CD14-positive monocyte (primary cell): ENCODE data around the gene RAB20. TPM values are rescaled to one million over a fixed set of nuclear protein-coding genes. Genes with fewer than 3 reads are reported as not detected.

Experiments used
- DNase-seq, 3 donors: peaks; one replicate each; pipeline ENCODE4 v3.0.0-alpha.2; 2011 to 2022
- H2AFZ ChIP-seq: 2 replicates; pipeline ENCODE4 v1.6.0; 2012; ENCODE audit warnings: mild to moderate bottlenecking, low read depth, low read length, inconsistent platforms; ENCODE audit not compliant: insufficient read depth, poor library complexity, severe bottlenecking
- H3K27ac ChIP-seq, 2 donors: 1 replicate in 1 of 2; 2 replicates in 1 of 2; pipeline ENCODE4 v1.5.1; 2012 to 2013; ENCODE audit warnings: low read length in 2 of 2, control low read depth in 1 of 2, inconsistent platforms in 1 of 2, low read depth in 1 of 2, mild to moderate bottlenecking in 1 of 2
- H3K27me3 ChIP-seq, 2 donors: one replicate each; pipeline versions ENCODE4 v1.6.0 to v1.6.1; 2011 to 2013; ENCODE audit warnings: low read length in 2 of 2; ENCODE audit not compliant: control insufficient read depth in 2 of 2, insufficient read depth in 2 of 2
- H3K36me3 ChIP-seq, 2 donors: replicated peaks in 1 of 2; 1 replicate in 1 of 2; 2 replicates in 1 of 2; pipeline versions ENCODE4 v1.5.1 to v1.6.1; 2012 to 2013; ENCODE audit warnings: low read length in 2 of 2, control low read depth in 1 of 2, inconsistent platforms in 1 of 2, mild to moderate bottlenecking in 1 of 2; ENCODE audit not compliant: insufficient read depth in 2 of 2, control insufficient read depth in 1 of 2
- H3K4me1 ChIP-seq, 2 donors: 1 replicate in 1 of 2; 2 replicates in 1 of 2; pipeline versions ENCODE4 v1.5.1 to v1.6.1; 2012 to 2013; ENCODE audit warnings: low read length in 2 of 2, control low read depth in 1 of 2, inconsistent platforms in 1 of 2, mild to moderate bottlenecking in 1 of 2, moderate library complexity in 1 of 2; ENCODE audit not compliant: insufficient read depth in 2 of 2, control insufficient read depth in 1 of 2
- H3K4me2 ChIP-seq: replicated peaks from 2 replicates; pipeline ENCODE3; 2012; ENCODE audit warnings: low read length, moderate library complexity, mild to moderate bottlenecking; ENCODE audit not compliant: poor library complexity, severe bottlenecking; ENCODE audit errors: extremely low read depth
- H3K4me3 ChIP-seq, 3 experiments: fragments of 200-600 bp in 1 of 3; sonication (generic) in 1 of 3; replicated peaks in 1 of 3; 1 replicate in 2 of 3; 2 replicates in 1 of 3; pipeline ENCODE4 v1.5.1; 2011 to 2013; ENCODE audit warnings: low read length in 3 of 3, mild to moderate bottlenecking in 3 of 3, control low read depth in 2 of 3, low read depth in 2 of 3, inconsistent platforms in 1 of 3, moderate library complexity in 1 of 3
- H3K79me2 ChIP-seq: 2 replicates; pipeline ENCODE4 v1.6.0; 2012; ENCODE audit warnings: mild to moderate bottlenecking, control low read depth, inconsistent platforms, low read length, moderate library complexity; ENCODE audit not compliant: insufficient read depth
- H3K9ac ChIP-seq: 2 replicates; pipeline ENCODE4 v1.6.0; 2017; ENCODE audit warnings: low read length, mild to moderate bottlenecking; ENCODE audit not compliant: insufficient read depth, poor library complexity, severe bottlenecking
- H3K9me3 ChIP-seq, 2 donors: replicated peaks in 1 of 2; 1 replicate in 1 of 2; 2 replicates in 1 of 2; pipeline versions ENCODE4 v1.5.1 to v1.6.1; 2012 to 2013; ENCODE audit warnings: low read length in 2 of 2, control low read depth in 1 of 2; ENCODE audit not compliant: control insufficient read depth in 1 of 2, insufficient read depth in 1 of 2
- H4K20me1 ChIP-seq: 2 replicates; pipeline ENCODE4 v1.6.0; 2012; ENCODE audit warnings: mild to moderate bottlenecking, low read length, control low read depth, moderate library complexity; ENCODE audit not compliant: insufficient read depth
- H3K27ac Mint-ChIP-seq, 7 donors: one replicate each; pipeline ENCODE4 v1.8.0; 2020; ENCODE audit warnings: mild to moderate bottlenecking in 7 of 7, mixed read lengths in 7 of 7, moderate library complexity in 6 of 7, inconsistent platforms in 2 of 7
- H3K27me3 Mint-ChIP-seq, 3 donors: one replicate each; pipeline ENCODE4 v1.8.0; 2021 to 2022; ENCODE audit warnings: low read depth in 3 of 3, mild to moderate bottlenecking in 3 of 3, mixed read lengths in 3 of 3, moderate library complexity in 3 of 3, inconsistent platforms in 1 of 3
- H3K36me3 Mint-ChIP-seq, 2 donors: one replicate each; pipeline ENCODE4 v1.8.0; 2020; ENCODE audit warnings: mixed read lengths in 2 of 2, inconsistent platforms in 1 of 2, mild to moderate bottlenecking in 1 of 2
- H3K4me1 Mint-ChIP-seq: one replicate; pipeline ENCODE4 v1.8.0; 2020; ENCODE audit warnings: mild to moderate bottlenecking, mixed read lengths
- H3K4me3 Mint-ChIP-seq, 2 donors: one replicate each; pipeline ENCODE4 v1.8.0; 2020; ENCODE audit warnings: mild to moderate bottlenecking in 2 of 2, mixed read lengths in 2 of 2, moderate library complexity in 1 of 2
- H3K9me3 Mint-ChIP-seq, 7 donors: one replicate each; pipeline ENCODE4 v1.8.0; 2020 to 2022; ENCODE audit warnings: mixed read lengths in 7 of 7, mild to moderate bottlenecking in 6 of 7, moderate library complexity in 6 of 7, inconsistent platforms in 2 of 7
- WGBS: methylation state at CpG from one replicate; pipeline ENCODE4 v1.1.5; 2013; ENCODE audit warnings: missing lambda C conversion rate; ENCODE audit not compliant: insufficient coverage; 5-methylcytosine and 5-hydroxymethylcytosine counted together
- intact Hi-C, 2 donors: fragments of 100-400 bp; cut with micrococcal nuclease; formaldehyde crosslinking; loops; one replicate each; pipeline versions ENCODE4 v1.15.0 to v1.15.1; 2023
- polyA plus RNA-seq, 3 donors: library from polyadenylated mRNA; depleted of rRNA in 1 of 3; unstranded in 2 of 3; stranded (reverse) in 1 of 3; fragments of 300-500 nt in 2 of 3; fragments of >200 nt in 1 of 3; fragmentation: Illumina TruSeq in 2 of 3; gene quantifications; 1 replicate in 2 of 3; 2 replicates in 1 of 3; pipeline ENCODE4 v1.2.3, GENCODE V29; 2012 to 2021
- TF ChIP-seq, protein P1 (sequence below): fragments of 200-600 bp; IDR thresholded peaks from one replicate; pipeline ENCODE4 v1.8.0; 2022; ENCODE audit warnings: antibody characterized with exemption, mild to moderate bottlenecking

RAB20 gene
- polyA plus RNA-seq, 3 donors, result 37.8 to 77.5 (median 43.1) TPM

DNA sequence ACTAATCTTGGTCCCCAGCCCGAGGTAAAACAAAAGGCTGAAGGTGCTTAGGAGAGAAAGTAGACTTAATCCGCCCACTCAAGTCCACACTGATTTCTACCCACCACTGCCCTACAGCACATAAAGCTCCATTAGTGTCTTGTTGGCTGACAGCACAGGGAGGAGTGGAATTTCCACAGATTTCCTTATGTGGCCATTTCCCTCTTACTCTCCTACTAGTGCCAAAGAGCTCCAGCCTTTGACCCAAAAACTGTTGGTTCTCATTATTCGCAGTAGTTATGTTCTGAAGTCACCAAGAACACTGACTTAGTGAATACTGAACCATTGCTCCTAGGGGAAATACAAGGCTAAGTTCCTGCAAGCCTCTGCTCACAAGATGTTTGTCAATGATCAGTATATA lies 61.2 kb downstream of the RAB20 start:
- no peak overlapping the region for H3K4me2 ChIP-seq
- intact Hi-C loops, result no loop called here
- H3K27ac Mint-ChIP-seq, result no peak overlapping the region
- H3K9ac ChIP-seq, result no peak overlapping the region
- peaks cover 4% of the 10 kb centered on the region for H3K4me1 Mint-ChIP-seq
- 100% methylated on average over 1 of the region's 3 CpGs for WGBS
- TF ChIP-seq, protein P1, sequence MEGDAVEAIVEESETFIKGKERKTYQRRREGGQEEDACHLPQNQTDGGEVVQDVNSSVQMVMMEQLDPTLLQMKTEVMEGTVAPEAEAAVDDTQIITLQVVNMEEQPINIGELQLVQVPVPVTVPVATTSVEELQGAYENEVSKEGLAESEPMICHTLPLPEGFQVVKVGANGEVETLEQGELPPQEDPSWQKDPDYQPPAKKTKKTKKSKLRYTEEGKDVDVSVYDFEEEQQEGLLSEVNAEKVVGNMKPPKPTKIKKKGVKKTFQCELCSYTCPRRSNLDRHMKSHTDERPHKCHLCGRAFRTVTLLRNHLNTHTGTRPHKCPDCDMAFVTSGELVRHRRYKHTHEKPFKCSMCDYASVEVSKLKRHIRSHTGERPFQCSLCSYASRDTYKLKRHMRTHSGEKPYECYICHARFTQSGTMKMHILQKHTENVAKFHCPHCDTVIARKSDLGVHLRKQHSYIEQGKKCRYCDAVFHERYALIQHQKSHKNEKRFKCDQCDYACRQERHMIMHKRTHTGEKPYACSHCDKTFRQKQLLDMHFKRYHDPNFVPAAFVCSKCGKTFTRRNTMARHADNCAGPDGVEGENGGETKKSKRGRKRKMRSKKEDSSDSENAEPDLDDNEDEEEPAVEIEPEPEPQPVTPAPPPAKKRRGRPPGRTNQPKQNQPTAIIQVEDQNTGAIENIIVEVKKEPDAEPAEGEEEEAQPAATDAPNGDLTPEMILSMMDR, result no peak
- no peaks in the 10 kb centered on the region for H3K27me3 ChIP-seq
- H3K4me1 ChIP-seq, result no peaks in the 10 kb centered on the region
- H3K9me3 Mint-ChIP-seq, result peaks cover 11 to 27% (median 23%) of the 10 kb centered on the region in 7 donors
- DNase-seq, result no peak
- H3K9me3 ChIP-seq, result peaks cover 12 to 27% of the 10 kb centered on the region in 2 donors
- no peaks in the 10 kb centered on the region for H3K36me3 Mint-ChIP-seq
- no peak overlapping the region for H3K4me3 ChIP-seq
- H3K36me3 ChIP-seq, result no peaks in the 10 kb centered on the region
- H3K4me3 Mint-ChIP-seq, result no peak overlapping the region
- no peaks in the 10 kb centered on the region for H4K20me1 ChIP-seq
- no peaks in the 10 kb centered on the region for H3K79me2 ChIP-seq
- peaks cover 0 to 3% (median 0%) of the 10 kb centered on the region in 3 donors for H3K27me3 Mint-ChIP-seq
- H2AFZ ChIP-seq, result no peak overlapping the region
- no peak overlapping the region for H3K27ac ChIP-seq

DNA sequence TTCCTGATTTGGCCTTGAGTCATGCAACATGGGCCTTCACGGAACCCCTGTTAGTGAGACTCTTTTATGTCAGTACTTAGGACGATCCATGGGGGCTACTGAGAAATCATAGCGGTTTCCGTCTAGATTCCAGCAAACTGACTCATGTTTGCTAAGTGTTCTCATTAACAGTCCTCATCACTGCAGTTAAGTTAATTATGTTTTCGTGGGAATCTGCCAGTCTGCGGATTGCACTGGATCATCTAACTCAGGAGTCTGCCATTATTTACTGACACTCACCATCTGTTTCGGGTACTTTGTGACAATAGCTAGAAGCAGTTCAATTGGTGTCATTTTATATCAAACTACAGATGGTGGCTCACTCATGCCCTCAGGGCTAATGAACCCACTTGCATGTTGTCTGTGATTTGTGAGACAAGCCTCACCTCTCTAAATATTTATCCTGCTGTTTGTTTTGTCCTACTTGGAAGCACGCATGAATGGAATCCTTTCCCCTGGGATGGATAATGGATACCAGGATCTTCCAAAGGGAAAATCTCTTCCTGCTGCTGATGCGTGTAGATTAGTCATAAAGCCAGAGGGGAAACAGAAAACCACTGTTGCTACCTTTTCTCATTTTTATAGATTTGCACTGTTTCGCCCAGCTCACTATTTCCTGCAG lies 61.8 kb downstream of the RAB20 start:
- WGBS, result 100% methylated on average over 3 of the region's 10 CpGs
- H3K27ac Mint-ChIP-seq, result no peak overlapping the region

More for the DNA sequence above, 61.8 kb downstream of the RAB20 start:
- Histone ChIP-seq H3K9me3 (peaks cover 12 to 27% of the 10 kb centered on the region in 2 donors), H3K27me3 (no peaks in the 10 kb centered on the region), H3K36me3 (no peaks in the 10 kb centered on the region), H4K20me1 (no peaks in the 10 kb centered on the region), H3K4me1 (no peaks in the 10 kb centered on the region), H3K79me2 (no peaks in the 10 kb centered on the region), H3K4me3 (no peak overlapping the region), H3K27ac (no peak overlapping the region), H3K9ac (no peak overlapping the region), H3K4me2 (no peak overlapping the region), H2AFZ (no peak overlapping the region)
- Mint-ChIP-seq H3K9me3 (peaks cover 11 to 27% (median 23%) of the 10 kb centered on the region in 7 donors), H3K36me3 (no peaks in the 10 kb centered on the region), H3K4me1 (peaks cover 4% of the 10 kb centered on the region), H3K4me3 (no peak overlapping the region), H3K27me3 (peaks cover 0 to 3% (median 0%) of the 10 kb centered on the region in 3 donors)
- DNase-seq, result no peak
- TF ChIP-seq, protein P1, result no peak
- intact Hi-C loops, result no loop called here
